HepG2 (cell line): ENCODE measurements around the gene ARL9. TPM values are rescaled to one million over a fixed set of nuclear protein-coding genes. Genes with fewer than 3 reads are reported as not detected.

Source experiments
- DMAP1 ChIP-seq: IDR thresholded peaks from 2 replicates; pipeline ENCODE4 v1.6.1; 2016
- DR1 ChIP-seq: sonication (generic); formaldehyde crosslinking; IDR thresholded peaks from 2 replicates; pipeline ENCODE4 v1.8.0; 2021; ENCODE audit warnings: mild to moderate bottlenecking, missing genetic modification reagents, inconsistent platforms
- GATA4 ChIP-seq: sonication (generic); IDR thresholded peaks from 2 replicates; pipeline ENCODE4 v1.6.1; 2016; ENCODE audit warnings: antibody characterized with exemption, low read depth, borderline replicate concordance
- HDAC2 ChIP-seq: sonication (generic); formaldehyde crosslinking; IDR thresholded peaks from 2 replicates; pipeline ENCODE4 v1.4.0; 2020; ENCODE audit warnings: missing genetic modification reagents
- HHEX ChIP-seq: IDR thresholded peaks from 2 replicates; pipeline ENCODE4 v1.6.1; 2016; ENCODE audit warnings: control low read depth
- HNRNPLL ChIP-seq: fragments of 200-400 bp; formaldehyde crosslinking; IDR thresholded peaks from 2 replicates; pipeline ENCODE4 v1.6.1; 2017; ENCODE audit warnings: mild to moderate bottlenecking, low read depth, low read length; ENCODE audit not compliant: poor library complexity, severe bottlenecking
- KLF9 ChIP-seq: IDR thresholded peaks from 2 replicates; pipeline ENCODE4 v1.6.1; 2016; ENCODE audit warnings: low read depth
- KMT2A ChIP-seq: sonication (generic); formaldehyde crosslinking; IDR thresholded peaks from 2 replicates; pipeline ENCODE4 v1.4.0; 2020; ENCODE audit warnings: missing genetic modification reagents
- MAFK ChIP-seq, 2 experiments: IDR thresholded peaks in 1 of 2; conservative IDR thresholded peaks in 1 of 2; 2 replicates each; pipeline ENCODE4 v1.6.1; 2011; ENCODE audit warnings: improper control_type of control experiment in 2 of 2, low read length in 2 of 2
- MIXL1 ChIP-seq: IDR thresholded peaks from 2 replicates; pipeline ENCODE4 v1.6.1; 2016
- NCOA2 ChIP-seq: sonication (generic); formaldehyde crosslinking; IDR thresholded peaks from 2 replicates; pipeline ENCODE4 v1.8.0; 2022; ENCODE audit warnings: inconsistent platforms
- POLR2AphosphoS5 ChIP-seq: IDR thresholded peaks from 2 replicates; pipeline ENCODE4 v1.6.1; 2012; ENCODE audit warnings: low read depth, low read length
- SIX1 ChIP-seq: sonication (generic); formaldehyde crosslinking; IDR thresholded peaks from 2 replicates; pipeline ENCODE4 v1.4.0; 2020; ENCODE audit warnings: missing genetic modification reagents, borderline replicate concordance
- SOX6 ChIP-seq, 2 experiments: fragments of 450-650 bp in 1 of 2; sonication (generic) in 1 of 2; formaldehyde crosslinking in 1 of 2; IDR thresholded peaks; 2 replicates each; pipeline versions ENCODE4 v1.4.0 to v1.6.1; 2017 to 2020; ENCODE audit warnings: antibody characterized with exemption in 1 of 2, mild to moderate bottlenecking in 1 of 2, missing genetic modification reagents in 1 of 2
- WIZ ChIP-seq: sonication (generic); formaldehyde crosslinking; IDR thresholded peaks from 2 replicates; pipeline ENCODE4 v1.5.1; 2020; ENCODE audit warnings: mild to moderate bottlenecking, missing genetic modification reagents
- ZBTB21 ChIP-seq: sonication (generic); formaldehyde crosslinking; IDR thresholded peaks from 2 replicates; pipeline ENCODE4 v1.4.0; 2020; ENCODE audit warnings: missing genetic modification reagents
- ZBTB8A ChIP-seq: sonication (generic); formaldehyde crosslinking; IDR thresholded peaks from 2 replicates; pipeline ENCODE4 v1.4.0; 2020; ENCODE audit warnings: mild to moderate bottlenecking, low read depth, missing genetic modification reagents, borderline replicate concordance
- ZFP36L1 ChIP-seq: sonication (generic); formaldehyde crosslinking; IDR thresholded peaks from 2 replicates; pipeline ENCODE4 v1.8.0; 2022; ENCODE audit warnings: mild to moderate bottlenecking, missing genetic modification reagents, moderate library complexity
- ZFX ChIP-seq: sonication (generic); formaldehyde crosslinking; IDR thresholded peaks from 2 replicates; pipeline ENCODE4 v1.4.0; 2020; ENCODE audit warnings: mild to moderate bottlenecking, low read depth, missing genetic modification reagents, moderate library complexity
- ZFY ChIP-seq: sonication (generic); formaldehyde crosslinking; IDR thresholded peaks from 2 replicates; pipeline ENCODE4 v1.4.0; 2020; ENCODE audit warnings: missing genetic modification reagents
- ZNF343 ChIP-seq: sonication (generic); formaldehyde crosslinking; IDR thresholded peaks from 2 replicates; pipeline ENCODE4 v1.4.0; 2020; ENCODE audit warnings: mild to moderate bottlenecking, missing genetic modification reagents
- ZNF550 ChIP-seq: sonication (generic); formaldehyde crosslinking; IDR thresholded peaks from 2 replicates; pipeline ENCODE4 v1.4.0; 2020; ENCODE audit warnings: mild to moderate bottlenecking, missing genetic modification reagents, borderline replicate concordance
- ZNF572 ChIP-seq: sonication (generic); formaldehyde crosslinking; IDR thresholded peaks from 2 replicates; pipeline ENCODE4 v1.5.1; 2020; ENCODE audit warnings: mild to moderate bottlenecking, missing genetic modification reagents
- ZNF672 ChIP-seq: sonication (generic); formaldehyde crosslinking; IDR thresholded peaks from 2 replicates; pipeline ENCODE4 v1.8.1; 2022; ENCODE audit warnings: missing genetic modification reagents
- ZNF704 ChIP-seq: sonication (generic); formaldehyde crosslinking; IDR thresholded peaks from 2 replicates; pipeline ENCODE4 v1.8.1; 2023; ENCODE audit warnings: mild to moderate bottlenecking, inconsistent platforms, moderate library complexity, missing genetic modification reagents, borderline replicate concordance
- ZNF768 ChIP-seq: sonication (generic); formaldehyde crosslinking; IDR thresholded peaks from 2 replicates; pipeline ENCODE4 v1.4.0; 2020; ENCODE audit warnings: missing genetic modification reagents
- ZNF850 ChIP-seq: sonication (generic); formaldehyde crosslinking; conservative IDR thresholded peaks from 2 replicates; pipeline ENCODE4 v1.9.0; 2021; ENCODE audit warnings: mild to moderate bottlenecking, missing genetic modification reagents
- polyA plus RNA-seq, 8 experiments: library from polyadenylated mRNA; depleted of rRNA in 3 of 8; stranded (reverse) in 7 of 8; unstranded in 1 of 8; fragments of >200 nt; fragmentation: Illumina TruSeq in 4 of 8; extraction: Trizol in 4 of 8; gene quantifications; 2 replicates each; pipeline versions ENCODE4 v1.2.1 to v1.2.3, GENCODE V29; 2011 to 2016; ENCODE audit warnings: low read depth in 4 of 8, missing spikeins in 1 of 8, mixed read lengths in 1 of 8; ENCODE audit not compliant: insufficient read depth in 1 of 8
- total RNA-seq, 5 experiments: library from RNA; depleted of rRNA; stranded (reverse); fragments of >200 nt; fragmentation: Illumina TruSeq; extraction: Trizol; gene quantifications; 2 replicates each; pipeline ENCODE4 v1.2.3, GENCODE V29; 2016; ENCODE audit warnings: low read depth in 1 of 5
- TF ChIP-seq, protein P1 (sequence below): sonication (generic); formaldehyde crosslinking; IDR thresholded peaks from 2 replicates; pipeline ENCODE4 v1.8.1; 2023; ENCODE audit warnings: mild to moderate bottlenecking, missing genetic modification reagents
- TF ChIP-seq, protein P2 (sequence below): conservative IDR thresholded peaks from 2 replicates; pipeline ENCODE4 v1.6.1; 2018; ENCODE audit warnings: missing genetic modification reagents

ARL9 gene
- total and polyA plus RNA-seq, 2 of the 13 experiments (the other 11 are each of a cell fraction or from before 2014, with no cell fraction given), result not detected

- peak; percentile 36; the same call in 1 of the 2 replicates for TF ChIP-seq ZNF704 (CRISPR knock-in tag)
- TF ChIP-seq GATA4, result no peak
- peak; percentile 58; the same call in 1 of the 2 replicates for TF ChIP-seq DMAP1 (CRISPR knock-in tag)
- peak; percentile 60; the same call in 1 of the 2 replicates for TF ChIP-seq MIXL1 (CRISPR knock-in tag)
- TF ChIP-seq DR1, result peak; percentile 64
- TF ChIP-seq ZFY (CRISPR knock-in tag), result peak; percentile 71; the same call in 1 of the 2 replicates
- TF ChIP-seq WIZ (CRISPR knock-in tag), result 0 out of 2 replicates have a peak, but pooled peaks have one; percentile 58
- TF ChIP-seq ZNF850 (CRISPR knock-in tag), result no peak
- TF ChIP-seq ZNF672, result no peak
- TF ChIP-seq HNRNPLL, result peak; percentile 41
- TF ChIP-seq KLF9 (CRISPR knock-in tag), result 0 out of 2 replicates have a peak, but pooled peaks have one; percentile 47
- TF ChIP-seq ZNF768 (CRISPR knock-in tag), result peak; percentile 30; the same call in 1 of the 2 replicates
- peak; percentile 50; the same call in 1 of the 2 replicates for TF ChIP-seq ZFX (CRISPR knock-in tag)
- 0 out of 2 replicates have a peak, but pooled peaks have one; percentile 23 for TF ChIP-seq HHEX (CRISPR knock-in tag)
- peak; percentile 86 for TF ChIP-seq KMT2A
- 0 out of 2 replicates have a peak, but pooled peaks have one; percentile 63 for TF ChIP-seq ZNF550
- TF ChIP-seq, protein P1, sequence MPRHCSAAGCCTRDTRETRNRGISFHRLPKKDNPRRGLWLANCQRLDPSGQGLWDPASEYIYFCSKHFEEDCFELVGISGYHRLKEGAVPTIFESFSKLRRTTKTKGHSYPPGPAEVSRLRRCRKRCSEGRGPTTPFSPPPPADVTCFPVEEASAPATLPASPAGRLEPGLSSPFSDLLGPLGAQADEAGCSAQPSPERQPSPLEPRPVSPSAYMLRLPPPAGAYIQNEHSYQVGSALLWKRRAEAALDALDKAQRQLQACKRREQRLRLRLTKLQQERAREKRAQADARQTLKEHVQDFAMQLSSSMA (CRISPR knock-in tag), result no peak
- no peak for TF ChIP-seq SOX6 (IDR thresholded peaks at IDR 0.05)
- TF ChIP-seq SOX6 (CRISPR knock-in tag; IDR thresholded peaks at IDR 0.05), result peak; percentile 42; the same call in 1 of the 2 replicates
- TF ChIP-seq, protein P2, sequence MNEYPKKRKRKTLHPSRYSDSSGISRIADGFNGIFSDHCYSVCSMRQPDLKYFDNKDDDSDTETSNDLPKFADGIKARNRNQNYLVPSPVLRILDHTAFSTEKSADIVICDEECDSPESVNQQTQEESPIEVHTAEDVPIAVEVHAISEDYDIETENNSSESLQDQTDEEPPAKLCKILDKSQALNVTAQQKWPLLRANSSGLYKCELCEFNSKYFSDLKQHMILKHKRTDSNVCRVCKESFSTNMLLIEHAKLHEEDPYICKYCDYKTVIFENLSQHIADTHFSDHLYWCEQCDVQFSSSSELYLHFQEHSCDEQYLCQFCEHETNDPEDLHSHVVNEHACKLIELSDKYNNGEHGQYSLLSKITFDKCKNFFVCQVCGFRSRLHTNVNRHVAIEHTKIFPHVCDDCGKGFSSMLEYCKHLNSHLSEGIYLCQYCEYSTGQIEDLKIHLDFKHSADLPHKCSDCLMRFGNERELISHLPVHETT (CRISPR knock-in tag), result peak; percentile 65; the same call in 1 of the 2 replicates
- TF ChIP-seq SIX1 (CRISPR knock-in tag), result no peak
- peak; percentile 46; the same call in 1 of the 2 replicates for TF ChIP-seq HDAC2
- peak; percentile 98 for TF ChIP-seq POLR2AphosphoS5
- TF ChIP-seq ZBTB21 (CRISPR knock-in tag), result 0 out of 2 replicates have a peak, but pooled peaks have one; percentile 54
- TF ChIP-seq ZNF343 (CRISPR knock-in tag), result 0 out of 2 replicates have a peak, but pooled peaks have one; percentile 39
- TF ChIP-seq ZBTB8A (CRISPR knock-in tag), result 0 out of 2 replicates have a peak, but pooled peaks have one; percentile 39
- no peak for TF ChIP-seq MAFK (conservative IDR thresholded peaks at IDR 0.05 in 1 of 2, IDR thresholded peaks at IDR 0.05 in 1 of 2; ENCODE audit: low read length in 2 of 2)
- TF ChIP-seq NCOA2 (CRISPR knock-in tag), result peak; percentile 45
- TF ChIP-seq ZFP36L1 (CRISPR knock-in tag), result peak; percentile 56; the same call in 1 of the 2 replicates
- 0 out of 2 replicates have a peak, but pooled peaks have one; percentile 18 for TF ChIP-seq ZNF572 (CRISPR knock-in tag)
Observed at GRCh38 chr4:56467284-56468096, 38.1 kb upstream of the ARL9 start, which contains the start of gene SRP72 (continued).
